Endothelial cell of umbilical vein (primary cell): ENCODE data around the gene SCAMP2.

ENCODE experiments used
- CTCF ChIP-seq, 2 donors: IDR thresholded peaks; 1 replicate in 1 of 2; 2 replicates in 1 of 2; pipeline ENCODE4 v1.5.1; 2011; ENCODE audit warnings: low read length in 2 of 2, mild to moderate bottlenecking in 2 of 2, moderate library complexity in 2 of 2, control low read depth in 1 of 2, inconsistent platforms in 1 of 2, low read depth in 1 of 2; ENCODE audit not compliant: insufficient read depth in 1 of 2; ENCODE audit errors: extremely low read depth in 1 of 2
- EZH2 ChIP-seq: IDR thresholded peaks from 2 replicates; pipeline ENCODE4 v1.6.1; 2012; ENCODE audit warnings: borderline replicate concordance, low read depth, mild to moderate bottlenecking, moderate library complexity, low read length, inconsistent platforms; ENCODE audit not compliant: severe bottlenecking
- POLR2A ChIP-seq: IDR thresholded peaks from 2 replicates; pipeline ENCODE4 v1.6.1; 2012; ENCODE audit warnings: low read depth, mild to moderate bottlenecking, control low read depth, low read length

GRCh38 chr15:74903676-74904075 lies 30.5 kb upstream of the SCAMP2 start:
- TF ChIP-seq POLR2A (no peak), EZH2 (no peak), CTCF (IDR thresholded peaks at IDR 0.05; ENCODE audit: extremely low read depth in 1 of 2, insufficient read depth in 1 of 2, low read depth in 1 of 2, low read length in 2 of 2) (no peak)
